AG04449 (cell line): ENCODE data around the gene UBE3A.

Experiments used
- CTCF ChIA-PET: fragments of 350-600 bp; formaldehyde crosslinking; extraction: SDS; loops from one replicate; lab custom pipeline; 2021; ENCODE audit warnings: antibody characterized with exemption; lab: Yijun Ruan, JAX
- POLR2A ChIA-PET: fragments of 400-600, 350-600 bp; formaldehyde crosslinking; extraction: SDS; loops from one replicate; lab custom pipeline; 2020; ENCODE audit warnings: antibody characterized with exemption, inconsistent platforms; lab: Yijun Ruan, JAX
- DNase-seq: peaks from one replicate; pipeline ENCODE4 v3.0.0-alpha.2; 2010; ENCODE audit warnings: low read depth, low spot score
- H3K4me3 ChIP-seq: 2 replicates; pipeline ENCODE4 v1.5.1; 2011; ENCODE audit warnings: low read depth, mild to moderate bottlenecking, control low read depth, low read length
- TF ChIP-seq, protein P1 (sequence below): IDR thresholded peaks from one replicate; pipeline ENCODE4 v1.5.1; 2011; ENCODE audit warnings: mild to moderate bottlenecking, moderate library complexity, low read length, control low read depth, inconsistent platforms; ENCODE audit not compliant: insufficient read depth; ENCODE audit errors: missing control alignments

UBE3A gene

GRCh38 chr15:25374143-25374542 is 64.7 kb downstream of the UBE3A start:
- H3K4me3 ChIP-seq, result no peak overlapping the region
- ChIA-PET CTCF (no interaction called here), POLR2A (no interaction called here)
- TF ChIP-seq, protein P1, sequence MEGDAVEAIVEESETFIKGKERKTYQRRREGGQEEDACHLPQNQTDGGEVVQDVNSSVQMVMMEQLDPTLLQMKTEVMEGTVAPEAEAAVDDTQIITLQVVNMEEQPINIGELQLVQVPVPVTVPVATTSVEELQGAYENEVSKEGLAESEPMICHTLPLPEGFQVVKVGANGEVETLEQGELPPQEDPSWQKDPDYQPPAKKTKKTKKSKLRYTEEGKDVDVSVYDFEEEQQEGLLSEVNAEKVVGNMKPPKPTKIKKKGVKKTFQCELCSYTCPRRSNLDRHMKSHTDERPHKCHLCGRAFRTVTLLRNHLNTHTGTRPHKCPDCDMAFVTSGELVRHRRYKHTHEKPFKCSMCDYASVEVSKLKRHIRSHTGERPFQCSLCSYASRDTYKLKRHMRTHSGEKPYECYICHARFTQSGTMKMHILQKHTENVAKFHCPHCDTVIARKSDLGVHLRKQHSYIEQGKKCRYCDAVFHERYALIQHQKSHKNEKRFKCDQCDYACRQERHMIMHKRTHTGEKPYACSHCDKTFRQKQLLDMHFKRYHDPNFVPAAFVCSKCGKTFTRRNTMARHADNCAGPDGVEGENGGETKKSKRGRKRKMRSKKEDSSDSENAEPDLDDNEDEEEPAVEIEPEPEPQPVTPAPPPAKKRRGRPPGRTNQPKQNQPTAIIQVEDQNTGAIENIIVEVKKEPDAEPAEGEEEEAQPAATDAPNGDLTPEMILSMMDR, result no peak
- DNase-seq, result no peak

GRCh38 chr15:25372298-25372697 is 66.5 kb downstream of the UBE3A start:
- TF ChIP-seq, protein P1, result no peak
- no peak for DNase-seq
- ChIA-PET CTCF (no interaction called here), POLR2A (no interaction called here)
- H3K4me3 ChIP-seq, result no peak overlapping the region

DNA sequence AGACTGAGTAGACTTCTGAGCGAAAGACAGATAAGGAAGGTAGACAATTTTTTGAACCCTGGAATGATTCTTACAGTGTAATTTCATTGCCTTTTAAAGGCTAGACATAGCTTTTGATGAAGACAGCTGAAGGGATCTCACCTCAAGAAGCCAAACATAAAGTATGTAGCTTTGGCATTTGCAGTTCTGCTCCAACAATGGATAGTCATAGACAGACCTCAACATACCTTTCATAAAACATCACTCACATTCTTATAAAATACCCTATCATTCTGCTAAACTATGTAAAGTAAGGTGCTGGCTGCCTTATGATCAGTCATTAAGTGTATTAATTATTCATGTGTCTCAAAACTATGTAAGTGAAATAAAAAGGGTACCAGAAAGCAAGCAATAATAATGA is 70.0 kb downstream of the UBE3A start:
- CTCF ChIA-PET, result interaction anchor here (0.9 to 1.0 kb wide), 2 partner anchors 9 to 23 kb away, joined by 3 read pairs; no protein-coding TSS in a partner anchor
- POLR2A ChIA-PET, result no interaction called here
- no peak for DNase-seq
- no peak overlapping the region for H3K4me3 ChIP-seq
- TF ChIP-seq, protein P1, result no peak

- TF ChIP-seq, protein P1, result no peak
- ChIA-PET POLR2A (no interaction called here), CTCF (no interaction called here)
These were observed 72.8 kb downstream of the UBE3A start for GRCh38 chr15:25366058-25366457.

DNA sequence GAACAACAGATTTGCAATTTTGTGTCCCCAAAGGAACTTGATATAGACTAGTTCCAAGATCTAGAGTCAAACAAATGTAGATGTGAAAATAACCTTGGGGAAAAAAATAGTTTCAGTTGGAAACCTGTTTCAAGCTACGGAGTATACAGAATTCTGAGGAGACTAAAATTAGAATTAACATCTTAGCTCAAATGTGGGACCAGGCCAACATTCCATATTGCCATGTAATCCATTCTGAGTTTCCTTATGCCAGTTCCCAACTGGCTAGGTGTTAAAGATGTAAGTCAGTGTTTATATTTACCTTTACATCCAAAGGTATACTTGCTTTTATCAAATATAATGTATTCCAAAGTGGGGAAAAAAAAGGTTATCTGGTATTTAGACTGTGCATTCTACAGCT is 76.3 kb downstream of the UBE3A start:
- DNase-seq, result no peak
- POLR2A ChIA-PET, result no interaction called here
- CTCF ChIA-PET, result no interaction called here
- TF ChIP-seq, protein P1, result no peak
- H3K4me3 ChIP-seq, result no peak overlapping the region

More at GRCh38 chr15:25366058-25366457, 72.8 kb downstream of the UBE3A start:
- no peak overlapping the region for H3K4me3 ChIP-seq
- DNase-seq, result no peak

DNA sequence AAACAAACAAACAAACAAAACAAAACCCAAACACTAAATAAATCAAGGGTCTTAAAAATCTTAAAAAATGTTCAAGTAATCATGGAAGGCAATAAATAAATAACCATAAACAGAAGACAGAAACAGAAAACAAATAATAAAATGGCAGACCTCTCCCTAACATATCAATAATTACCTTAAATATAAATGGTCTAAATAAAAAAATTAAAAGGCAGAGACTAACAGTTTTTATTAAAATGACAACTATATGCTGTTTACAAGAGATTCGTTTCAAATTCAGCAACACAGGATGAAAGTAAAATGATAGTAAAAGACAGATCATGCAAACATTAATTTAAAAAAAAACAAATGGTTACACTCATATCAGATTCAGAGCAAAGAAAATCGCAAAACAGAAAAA is 91.1 kb downstream of the UBE3A start:
- POLR2A ChIA-PET, result no interaction called here
- TF ChIP-seq, protein P1, result no peak
- CTCF ChIA-PET, result no interaction called here
- H3K4me3 ChIP-seq, result no peak overlapping the region
- DNase-seq, result no peak
